Adrenal gland (tissue), 12 donors: Measurements from ENCODE around the gene NPAS3. TPM values are rescaled to one million over a fixed set of nuclear protein-coding genes. Genes with fewer than 3 reads are reported as not detected.

Experiments
- DNase-seq, 7 donors: peaks; one replicate each; pipeline ENCODE4 v3.0.0-alpha.2; 2019 to 2020
- H3K27ac ChIP-seq, 5 donors: fragments of 200-600 bp; sonication (generic) in 4 of 5; 1 replicate in 3 of 5; 2 replicates in 2 of 5; pipeline versions ENCODE4 v1.5.1 to v1.8.0; 2016 to 2020; ENCODE audit warnings: mild to moderate bottlenecking in 1 of 5
- H3K27me3 ChIP-seq: fragments of 200-600 bp; 2 replicates; pipeline ENCODE4 v1.8.0; 2021
- H3K36me3 ChIP-seq, 2 donors: fragments of 200-600 bp; replicated peaks in 1 of 2; 1 replicate in 1 of 2; 2 replicates in 1 of 2; pipeline versions ENCODE4 v1.5.1 to v1.8.0; 2018 to 2022
- H3K4me1 ChIP-seq, 2 donors: fragments of 200-600 bp; replicated peaks in 1 of 2; 1 replicate in 1 of 2; 2 replicates in 1 of 2; pipeline versions ENCODE4 v1.5.1 to v1.8.0; 2018 to 2021
- H3K4me3 ChIP-seq, 4 donors: fragments of 200-600 bp; sonication (generic) in 3 of 4; one replicate each; pipeline ENCODE4 v1.5.1; 2016 to 2018
- H3K9me3 ChIP-seq, 3 donors: fragments of 200-600 bp; sonication (generic) in 1 of 3; replicated peaks in 1 of 3; 1 replicate in 2 of 3; 2 replicates in 1 of 3; pipeline versions ENCODE4 v1.5.1 to v1.8.0; 2016 to 2021
- CTCF ChIP-seq, 6 experiments: fragments of 450-650 bp in 4 of 6; fragments of 200-600 bp in 2 of 6; sonication (generic) in 1 of 6; IDR thresholded peaks; 1 replicate in 5 of 6; 2 replicates in 1 of 6; pipeline versions ENCODE4 v1.5.1 to v1.8.0; 2016 to 2021; ENCODE audit warnings: antibody characterized with exemption in 6 of 6, mild to moderate bottlenecking in 2 of 6, moderate library complexity in 1 of 6
- POLR2A ChIP-seq, 2 donors: fragments of 450-650 bp; IDR thresholded peaks; one replicate each; pipeline ENCODE4 v1.6.1; 2017; ENCODE audit warnings: antibody characterized with exemption in 2 of 2, mild to moderate bottlenecking in 2 of 2, moderate library complexity in 1 of 2
- whole genome bisulfite sequencing, 4 donors: extraction: QIAGEN DNeasy Blood & Tissue Kit in 2 of 4; methylation state at CpG; one replicate each; pipeline versions ENCODE4 v1.1.5 to v1.1.7; 2013 to 2017; 5-methylcytosine and 5-hydroxymethylcytosine counted together
- intact Hi-C, 2 donors: fragments of 100-400 bp; cut with DNase I; formaldehyde crosslinking; loops; one replicate each; pipeline versions ENCODE4 v1.14.1 to v1.15.0; 2022 to 2023
- polyA plus RNA-seq, 3 donors: library from polyadenylated mRNA; stranded (reverse); fragments of 200-250 nt in 2 of 3; fragments of 350-450 nt in 1 of 3; fragmentation: Illumina TruSeq in 1 of 3; extraction: RNeasy Lipid Tissue Mini Kit (QIAGEN cat#74804) in 1 of 3; gene quantifications; one replicate each; pipeline ENCODE4 v1.2.3, GENCODE V29; 2013 to 2014
- total RNA-seq, 9 donors: library from RNA; depleted of rRNA in 4 of 9; stranded (reverse); fragments of >200 nt in 4 of 9; fragments of 120-200 nt in 1 of 9; fragmentation: NEBNext Ultra II Directional in 1 of 9; extraction: Animal tissue kit (Norgen Biotek cat#: 25700) in 1 of 9; gene quantifications; one replicate each; pipeline versions ENCODE4 v1.1.0 to v1.2.4, GENCODE V29; 2013 to 2023
- donor health status: healthy with polysubstance abuse.
- donor health status: Bipolar disorder and iron deficiency.
- donor health status: DM: yes; HTN: yes; CAD: no.
- donor health status: DM: no; HTN: no; CAD: no.
- donor health status: DM: no; HTN: no; CAD: no.
- donor health status: DM: yes; HTN: yes; CAD: no.

NPAS3 gene
- total and polyA plus RNA-seq, 12 donors = 0.36 to 7.5 (median 1.5) TPM

- Histone ChIP-seq H3K9me3 (no peaks in the 10 kb centered on the region), H3K27ac (no peak overlapping the region), H3K4me3 (no peak overlapping the region), H3K4me1 (no peaks in the 10 kb centered on the region), H3K27me3 (no peaks in the 10 kb centered on the region), H3K36me3 (no peaks in the 10 kb centered on the region)
- intact Hi-C loops = loop anchor here in 1 of 2 donors (10.0 kb wide), 2 partner anchors 353 to 867 kb away; no protein-coding TSS in a partner anchor
- DNase-seq = no peak
- TF ChIP-seq POLR2A (IDR thresholded peaks at IDR 0.05) (no peak), CTCF (IDR thresholded peaks at IDR 0.05) (no peak)
- 80 to 94% (median 93%) methylated on average over 4 of the region's 4 CpGs for WGBS, 4 donors
Observed at GRCh38 chr14:33441633-33442032, 503.0 kb downstream of the NPAS3 start.

- DNase-seq = peak in 1 of 7 donors; percentile 10
- Histone ChIP-seq H3K9me3 (no peaks in the 10 kb centered on the region), H3K27ac (no peak overlapping the region), H3K27me3 (no peaks in the 10 kb centered on the region), H3K4me3 (no peak overlapping the region), H3K36me3 (no peaks in the 10 kb centered on the region), H3K4me1 (no peaks in the 10 kb centered on the region)
- intact Hi-C loops = loop anchor here in 1 of 2 donors (10.0 kb wide), 2 partner anchors 351 to 869 kb away; no protein-coding TSS in a partner anchor
- TF ChIP-seq CTCF (IDR thresholded peaks at IDR 0.05) = no peak
- 59 to 85% (median 80%) methylated on average over 3 of the region's 3 CpGs for whole genome bisulfite sequencing, 4 donors
Observed at GRCh38 chr14:33444136-33444535, 505.5 kb downstream of the NPAS3 start.

GRCh38 chr14:33449268-33449667 lies 510.6 kb downstream of the NPAS3 start:
- Histone ChIP-seq H3K4me3 (no peak overlapping the region), H3K27me3 (no peaks in the 10 kb centered on the region), H3K9me3 (no peaks in the 10 kb centered on the region), H3K27ac (no peak overlapping the region), H3K4me1 (peaks cover 0 to 19% of the 10 kb centered on the region in 2 donors), H3K36me3 (no peaks in the 10 kb centered on the region)
- intact Hi-C loops = loop anchor here in 1 of 2 donors (10.0 kb wide), 2 partner anchors 346 to 874 kb away; no protein-coding TSS in a partner anchor
- no peak for DNase-seq
- TF ChIP-seq POLR2A (IDR thresholded peaks at IDR 0.05) (no peak), CTCF (IDR thresholded peaks at IDR 0.05) (no peak)
- WGBS, 4 donors = 76 to 81% (median 79%) methylated on average over 2 of the region's 2 CpGs

- Histone ChIP-seq H3K4me3 (no peak overlapping the region), H3K9me3 (no peaks in the 10 kb centered on the region), H3K27me3 (no peaks in the 10 kb centered on the region), H3K4me1 (peaks cover 0 to 19% of the 10 kb centered on the region in 2 donors), H3K36me3 (no peaks in the 10 kb centered on the region), H3K27ac (no peak overlapping the region)
- TF ChIP-seq CTCF (IDR thresholded peaks at IDR 0.05) (no peak), POLR2A (IDR thresholded peaks at IDR 0.05) (no peak)
- no peak for DNase-seq
- intact Hi-C loops = loop anchor here in 1 of 2 donors (10.0 kb wide), 2 partner anchors 345 to 875 kb away; no protein-coding TSS in a partner anchor
- WGBS, 4 donors = 89 to 94% (median 90%) methylated on average over 11 of the region's 11 CpGs
Observed at GRCh38 chr14:33449703-33450395, 511.2 kb downstream of the NPAS3 start.
